Activated CD8-positive, alpha-beta memory T cell treated with anti-CD3 and anti-CD28 coated beads, Interleukin-2, amount 10 ng/mL, durations not matched to agents 7 days and 5 days (primary cell): ENCODE data around the gene PRDX3. TPM values are rescaled to one million over a fixed set of nuclear protein-coding genes. Genes with fewer than 3 reads are reported as not detected.

Source experiments
- ATAC-seq: fragments of 150-1000 bp; cut with Tn5 transposase; one replicate; pipeline ENCODE4 v1.10.0; 2021; ENCODE audit warnings: moderate library complexity
- CTCF ChIA-PET: fragments of 350-600 bp; sonication (Branson Sonifier 250); formaldehyde crosslinking; loops from one replicate; lab custom pipeline; 2021; ENCODE audit warnings: antibody characterized with exemption; lab: Charles Lee
- DNase-seq: peaks from one replicate; pipeline ENCODE4 v3.0.0-alpha.2; 2020
- H3K27ac Mint-ChIP-seq: one replicate; pipeline ENCODE4 v1.8.0; 2021; ENCODE audit warnings: mild to moderate bottlenecking, mixed read lengths
- H3K27me3 Mint-ChIP-seq: one replicate; pipeline ENCODE4 v1.8.0; 2021; ENCODE audit warnings: mixed read lengths
- H3K36me3 Mint-ChIP-seq: one replicate; pipeline ENCODE4 v1.8.0; 2021; ENCODE audit warnings: mild to moderate bottlenecking, mixed read lengths
- H3K4me1 Mint-ChIP-seq: one replicate; pipeline ENCODE4 v1.8.0; 2021; ENCODE audit warnings: mixed read lengths
- H3K4me3 Mint-ChIP-seq: one replicate; pipeline ENCODE4 v1.8.0; 2021; ENCODE audit warnings: mild to moderate bottlenecking, moderate library complexity, mixed read lengths
- H3K9me3 Mint-ChIP-seq: one replicate; pipeline ENCODE4 v1.8.0; 2022; ENCODE audit warnings: low read depth, mixed read lengths
- total RNA-seq, 2 experiments: library from RNA; stranded (reverse); gene quantifications; one replicate each; pipeline ENCODE4 v1.2.3, GENCODE V29; 2021

Gene PRDX3
- total RNA-seq: 100 to 1,000 TPM; 124 to 166 TPM

GRCh38 chr10:119178372-119179119 lies at the start of gene PRDX3:
Gene PRDX3 (minus strand): TSS chr10:119178812. CDS start chr10:119178790, 22 bp downstream.
- H3K9me3 Mint-ChIP-seq: no peaks in the 10 kb centered on the region
- ATAC-seq: peak; percentile 96
- peaks cover 25% of the 10 kb centered on the region for H3K36me3 Mint-ChIP-seq
- CTCF ChIA-PET: interaction anchor here (0.8 to 1.5 kb wide), 5 partner anchors 11 to 266 kb away, joined by 3 to 8 read pairs (median 5); no protein-coding TSS in a partner anchor
- H3K4me3 Mint-ChIP-seq: peak within 1 kb of the TSS; percentile 96
- no peaks in the 10 kb centered on the region for H3K27me3 Mint-ChIP-seq
- H3K27ac Mint-ChIP-seq: peak within 1 kb of the TSS; percentile 97
- peak; percentile 96 for DNase-seq
- H3K4me1 Mint-ChIP-seq: peaks cover 35% of the 10 kb centered on the region

- H3K27me3 Mint-ChIP-seq: no peaks in the 10 kb centered on the region
- H3K9me3 Mint-ChIP-seq: peaks cover 13% of the 10 kb centered on the region
- no peak overlapping the region for H3K27ac Mint-ChIP-seq
- CTCF ChIA-PET: no interaction called here
- ATAC-seq: no peak
- peaks cover 12% of the 10 kb centered on the region for H3K4me1 Mint-ChIP-seq
- no peak for DNase-seq
- H3K4me3 Mint-ChIP-seq: no peak overlapping the region
- peaks cover 31% of the 10 kb centered on the region for H3K36me3 Mint-ChIP-seq
These were observed 49.2 kb upstream of the PRDX3 start for GRCh38 chr10:119227825-119228224.

- Mint-ChIP-seq H3K4me3 (no peak overlapping the region), H3K9me3 (peaks cover under 1% of the 10 kb centered on the region), H3K27ac (no peak overlapping the region), H3K4me1 (peaks cover 9% of the 10 kb centered on the region), H3K36me3 (peaks cover 12% of the 10 kb centered on the region), H3K27me3 (no peaks in the 10 kb centered on the region)
- CTCF ChIA-PET: interaction anchor here (0.9 kb wide), 1 partner anchor 19 kb away, joined by 4 read pairs; no protein-coding TSS in a partner anchor
- ATAC-seq (no peak), DNase-seq (no peak)
These were observed 46.6 kb upstream of the PRDX3 start for GRCh38 chr10:119225083-119225658.

- H3K27ac Mint-ChIP-seq: no peak overlapping the region
- H3K4me3 Mint-ChIP-seq: no peak overlapping the region
- CTCF ChIA-PET: interaction anchor here (1.8 kb wide), 1 partner anchor 13 kb away, joined by 10 read pairs; no protein-coding TSS in a partner anchor
- peaks cover 2% of the 10 kb centered on the region for H3K36me3 Mint-ChIP-seq
- no peaks in the 10 kb centered on the region for H3K9me3 Mint-ChIP-seq
- H3K27me3 Mint-ChIP-seq: no peaks in the 10 kb centered on the region
- ATAC-seq: no peak
- peaks cover 9% of the 10 kb centered on the region for H3K4me1 Mint-ChIP-seq
- no peak for DNase-seq
These were observed 44.4 kb upstream of the PRDX3 start for GRCh38 chr10:119222966-119223386.

GRCh38 chr10:119222537-119222936 lies 43.9 kb upstream of the PRDX3 start:
- H3K9me3 Mint-ChIP-seq: no peaks in the 10 kb centered on the region
- H3K36me3 Mint-ChIP-seq: no peaks in the 10 kb centered on the region
- no peak overlapping the region for H3K27ac Mint-ChIP-seq
- peaks cover 9% of the 10 kb centered on the region for H3K4me1 Mint-ChIP-seq
- no peak overlapping the region for H3K4me3 Mint-ChIP-seq
- ATAC-seq (no peak), DNase-seq (no peak)
- no peaks in the 10 kb centered on the region for H3K27me3 Mint-ChIP-seq
- CTCF ChIA-PET: interaction anchor here (1.8 kb wide), 1 partner anchor 13 kb away, joined by 10 read pairs; no protein-coding TSS in a partner anchor

GRCh38 chr10:119221666-119222065 lies 43.1 kb upstream of the PRDX3 start:
- H3K4me3 Mint-ChIP-seq: no peak overlapping the region
- H3K36me3 Mint-ChIP-seq: no peaks in the 10 kb centered on the region
- H3K27ac Mint-ChIP-seq: no peak overlapping the region
- no peak for ATAC-seq
- CTCF ChIA-PET: interaction anchor here (1.8 kb wide), 1 partner anchor 12 kb away, joined by 10 read pairs; no protein-coding TSS in a partner anchor
- peaks cover 9% of the 10 kb centered on the region for H3K4me1 Mint-ChIP-seq
- no peaks in the 10 kb centered on the region for H3K27me3 Mint-ChIP-seq
- DNase-seq: no peak
- no peaks in the 10 kb centered on the region for H3K9me3 Mint-ChIP-seq

GRCh38 chr10:119221201-119221600 lies 42.6 kb upstream of the PRDX3 start:
- CTCF ChIA-PET: interaction anchor here (1.8 kb wide), 1 partner anchor 12 kb away, joined by 10 read pairs; no protein-coding TSS in a partner anchor
- Mint-ChIP-seq H3K4me3 (no peak overlapping the region), H3K4me1 (peaks cover 9% of the 10 kb centered on the region), H3K9me3 (no peaks in the 10 kb centered on the region), H3K27me3 (no peaks in the 10 kb centered on the region), H3K27ac (no peak overlapping the region), H3K36me3 (no peaks in the 10 kb centered on the region)
- DNase-seq (no peak), ATAC-seq (no peak)

- Mint-ChIP-seq H3K27me3 (no peaks in the 10 kb centered on the region), H3K36me3 (no peaks in the 10 kb centered on the region), H3K27ac (no peak overlapping the region), H3K4me1 (peaks cover 10% of the 10 kb centered on the region), H3K4me3 (no peak overlapping the region), H3K9me3 (no peaks in the 10 kb centered on the region)
- no peak for ATAC-seq
- DNase-seq: no peak
- CTCF ChIA-PET: interaction anchor here (1.0 to 1.1 kb wide), 3 partner anchors 8 to 13 kb away, joined by 3 to 7 read pairs (median 3); partner anchors contain the start of gene GRK5
These were observed 41.3 kb upstream of the PRDX3 start for GRCh38 chr10:119219871-119220270.

GRCh38 chr10:119217991-119218490 lies 39.4 kb upstream of the PRDX3 start:
- ATAC-seq (no peak), DNase-seq (no peak)
- H3K27me3 Mint-ChIP-seq: no peaks in the 10 kb centered on the region
- H3K27ac Mint-ChIP-seq: no peak overlapping the region
- CTCF ChIA-PET: interaction anchor here (1.1 to 1.8 kb wide), 2 partner anchors 9 to 14 kb away, joined by 3 to 8 read pairs; no protein-coding TSS in a partner anchor
- peaks cover 20% of the 10 kb centered on the region for H3K4me1 Mint-ChIP-seq
- no peak overlapping the region for H3K4me3 Mint-ChIP-seq
- peaks cover 3% of the 10 kb centered on the region for H3K36me3 Mint-ChIP-seq
- H3K9me3 Mint-ChIP-seq: no peaks in the 10 kb centered on the region

GRCh38 chr10:119217401-119217800 lies 38.8 kb upstream of the PRDX3 start:
- H3K4me3 Mint-ChIP-seq: no peak overlapping the region
- ATAC-seq: no peak
- CTCF ChIA-PET: interaction anchor here (1.1 to 1.8 kb wide), 2 partner anchors 8 to 15 kb away, joined by 3 to 8 read pairs; no protein-coding TSS in a partner anchor

GRCh38 chr10:119216127-119216526 lies 37.5 kb upstream of the PRDX3 start:
- Mint-ChIP-seq H3K9me3 (no peaks in the 10 kb centered on the region), H3K36me3 (peaks cover 6% of the 10 kb centered on the region), H3K4me3 (no peak overlapping the region), H3K27ac (no peak overlapping the region), H3K27me3 (no peaks in the 10 kb centered on the region), H3K4me1 (peaks cover 32% of the 10 kb centered on the region)
- ATAC-seq (no peak), DNase-seq (no peak)
- CTCF ChIA-PET: no interaction called here

More at GRCh38 chr10:119217401-119217800, 38.8 kb upstream of the PRDX3 start:
- Mint-ChIP-seq H3K27ac (no peak overlapping the region), H3K36me3 (peaks cover 4% of the 10 kb centered on the region), H3K4me1 (peaks cover 27% of the 10 kb centered on the region), H3K27me3 (no peaks in the 10 kb centered on the region), H3K9me3 (no peaks in the 10 kb centered on the region)
- no peak for DNase-seq

GRCh38 chr10:119215371-119215770 lies 36.8 kb upstream of the PRDX3 start:
- peaks cover 38% of the 10 kb centered on the region for H3K4me1 Mint-ChIP-seq

More at GRCh38 chr10:119215371-119215770, 36.8 kb upstream of the PRDX3 start:
- Mint-ChIP-seq H3K27me3 (no peaks in the 10 kb centered on the region), H3K4me3 (no peak overlapping the region), H3K27ac (no peak overlapping the region), H3K36me3 (peaks cover 6% of the 10 kb centered on the region), H3K9me3 (no peaks in the 10 kb centered on the region)
- DNase-seq (no peak), ATAC-seq (no peak)
- CTCF ChIA-PET: interaction anchor here (1.4 kb wide), 1 partner anchor 201 kb away, joined by 3 read pairs; no protein-coding TSS in a partner anchor
